Mammary epithelial cell (primary cell): ENCODE data around the gene ATP5PB.

Experiments
- CTCF ChIP-seq, 2 donors: IDR thresholded peaks in 1 of 2; conservative IDR thresholded peaks in 1 of 2; 2 replicates each; pipeline ENCODE4 v1.5.1; 2011 to 2012; ENCODE audit warnings: inconsistent platforms in 2 of 2, low read length in 2 of 2, mild to moderate bottlenecking in 2 of 2, control low read depth in 1 of 2, low read depth in 1 of 2; ENCODE audit not compliant: insufficient read depth in 1 of 2; ENCODE audit errors: extremely low read depth in 1 of 2
- EZH2 ChIP-seq: IDR thresholded peaks from 2 replicates; pipeline ENCODE4 v1.6.1; 2012; ENCODE audit warnings: low read length, inconsistent platforms, borderline replicate concordance

GRCh38 chr1:111469539-111469938 is 20.3 kb downstream of the ATP5PB start:
- TF ChIP-seq EZH2 (no peak), CTCF (conservative IDR thresholded peaks at IDR 0.05 in 1 of 2, IDR thresholded peaks at IDR 0.05 in 1 of 2; ENCODE audit: extremely low read depth in 1 of 2, insufficient read depth in 1 of 2, low read depth in 1 of 2, low read length in 2 of 2) (no peak)
